Epithelial cell of prostate (primary cell): Measurements from ENCODE around the gene NAT16.
"Not testable (repeated sequence)": the region's sequence is repeated elsewhere in the genome, so short reads cannot be mapped to it uniquely, and the experiment has no call there.

Experiments
- DNase-seq: peaks from one replicate; pipeline ENCODE4 v3.0.0-alpha.2; 2011; ENCODE audit warnings: low read depth, low spot score
- H3K27ac ChIP-seq: fragments of 450-650 bp; 2 replicates; pipeline ENCODE4 v1.5.1; 2017; ENCODE audit warnings: mild to moderate bottlenecking

The NAT16 gene

GRCh38 chr7:101132626-101133600 lies 47.2 kb downstream of the NAT16 start:
- H3K27ac ChIP-seq, result peak overlapping the region; percentile 92
- not testable (repeated sequence) for DNase-seq

GRCh38 chr7:101129603-101130117 lies 50.4 kb downstream of the NAT16 start:
- peak overlapping the region; percentile 81 for H3K27ac ChIP-seq
- no peak for DNase-seq

- H3K27ac ChIP-seq, result peak overlapping the region; percentile 81
- DNase-seq, result no peak
These were observed 51.9 kb downstream of the NAT16 start for GRCh38 chr7:101128040-101128834.

GRCh38 chr7:101127460-101128039 lies 52.5 kb downstream of the NAT16 start:
- H3K27ac ChIP-seq, result peak overlapping the region; percentile 81
- no peak for DNase-seq

- peak; percentile 100 for DNase-seq
- H3K27ac ChIP-seq, result peak within 1 kb of the TSS; percentile 81
These were observed 53.2 kb downstream of the NAT16 start, which contains the start of gene SERPINE1 for GRCh38 chr7:101126651-101127459. TSS of gene SERPINE1 (plus strand) at chr7:101127104. CDS start at chr7:101128394, 1,290 bp downstream.

- peak overlapping the region; percentile 81 for H3K27ac ChIP-seq
- DNase-seq, result peak; percentile 70
These were observed 54.0 kb downstream of the NAT16 start for GRCh38 chr7:101125989-101126650.

GRCh38 chr7:101124376-101125056 lies 55.6 kb downstream of the NAT16 start:
- peak overlapping the region; percentile 32 for H3K27ac ChIP-seq

GRCh38 chr7:101123703-101124068 lies 56.4 kb downstream of the NAT16 start:
- no peak for DNase-seq
- H3K27ac ChIP-seq, result no peak overlapping the region

More at GRCh38 chr7:101124376-101125056, 55.6 kb downstream of the NAT16 start:
- no peak for DNase-seq

- no peak for DNase-seq
- no peak overlapping the region for H3K27ac ChIP-seq
These were observed 57.0 kb downstream of the NAT16 start for GRCh38 chr7:101122933-101123702.

GRCh38 chr7:101121991-101122932 lies 57.8 kb downstream of the NAT16 start:
- H3K27ac ChIP-seq, result peak overlapping the region; percentile 56
- DNase-seq, result no peak

GRCh38 chr7:101121631-101121990 lies 58.5 kb downstream of the NAT16 start:
- H3K27ac ChIP-seq, result peak overlapping the region; percentile 56
- DNase-seq, result not testable (repeated sequence)
